ENCODE results near the gene PAFAH1B1. TPM values are rescaled to one million over a fixed set of nuclear protein-coding genes. Genes with fewer than 3 reads are reported as not detected.

The PAFAH1B1 gene
- total and polyA plus RNA-seq, 11 donors: 32.6 to 154 (median 118) TPM

GRCh38 chr17:2635241-2635640 lies 41.8 kb downstream of the PAFAH1B1 start:
- WGBS, 4 donors: 89 to 96% (median 92%) methylated on average over 3 of the region's 3 CpGs
- H3K9me3 ChIP-seq: no peaks in the 10 kb centered on the region
- intact Hi-C loops (cut with DNase I): no loop called here
- DNase-seq: no peak
- H3K36me3 ChIP-seq: peaks cover 0 to 48% (median 28%) of the 10 kb centered on the region in 9 donors
- H3K4me1 ChIP-seq: peaks cover 0 to 57% (median 30%) of the 10 kb centered on the region in 12 donors
- no peak for TF ChIP-seq POLR2A (IDR thresholded peaks at IDR 0.05)
- no peak for TF ChIP-seq CTCF (IDR thresholded peaks at IDR 0.05)
- H3K27ac ChIP-seq: no peak overlapping the region
- ATAC-seq: no peak
- H3K27me3 ChIP-seq: no peaks in the 10 kb centered on the region
- H3K4me3 ChIP-seq: no peak overlapping the region

GRCh38 chr17:2635675-2636074 lies 42.2 kb downstream of the PAFAH1B1 start:
- no peak overlapping the region for H3K4me3 ChIP-seq
- no peak for DNase-seq
- H3K27ac ChIP-seq: no peak overlapping the region
- no peaks in the 10 kb centered on the region for H3K27me3 ChIP-seq
- H3K9me3 ChIP-seq: no peaks in the 10 kb centered on the region
- H3K4me1 ChIP-seq: peaks cover 0 to 54% (median 27%) of the 10 kb centered on the region in 12 donors
- no peak for TF ChIP-seq CTCF (IDR thresholded peaks at IDR 0.05)
- TF ChIP-seq POLR2A (IDR thresholded peaks at IDR 0.05): no peak
- ATAC-seq: no peak
- 55 to 72% (median 64%) methylated on average over 2 of the region's 2 CpGs for WGBS, 4 donors
- intact Hi-C loops (cut with DNase I): no loop called here
- peaks cover 0 to 52% (median 32%) of the 10 kb centered on the region in 9 donors for H3K36me3 ChIP-seq

GRCh38 chr17:2636169-2636930 lies 42.9 kb downstream of the PAFAH1B1 start:
- no peak for DNase-seq
- 90 to 93% (median 92%) methylated on average over 13 of the region's 13 CpGs for WGBS, 4 donors
- no peak overlapping the region for H3K27ac ChIP-seq
- ATAC-seq: no peak
- H3K36me3 ChIP-seq: peaks cover 0 to 58% (median 39%) of the 10 kb centered on the region in 9 donors
- intact Hi-C loops (cut with DNase I): no loop called here
- H3K27me3 ChIP-seq: no peaks in the 10 kb centered on the region
- no peak overlapping the region for H3K4me3 ChIP-seq
- TF ChIP-seq CTCF (IDR thresholded peaks at IDR 0.05) (no peak), POLR2A (IDR thresholded peaks at IDR 0.05) (no peak)
- H3K9me3 ChIP-seq: no peaks in the 10 kb centered on the region
- peaks cover 0 to 47% (median 20%) of the 10 kb centered on the region in 12 donors for H3K4me1 ChIP-seq

- H3K4me3 ChIP-seq: no peak overlapping the region
- no peaks in the 10 kb centered on the region for H3K9me3 ChIP-seq
- DNase-seq: no peak
- WGBS, 4 donors: 84 to 90% (median 88%) methylated on average over 6 of the region's 6 CpGs
- H3K27me3 ChIP-seq: no peaks in the 10 kb centered on the region
- ATAC-seq: no peak
- H3K4me1 ChIP-seq: peaks cover 0 to 39% (median 14%) of the 10 kb centered on the region in 12 donors
- intact Hi-C loops (cut with DNase I): no loop called here
- no peak overlapping the region for H3K27ac ChIP-seq
- H3K36me3 ChIP-seq: peaks cover 0 to 64% (median 47%) of the 10 kb centered on the region in 9 donors
- TF ChIP-seq CTCF (IDR thresholded peaks at IDR 0.05) (no peak), POLR2A (IDR thresholded peaks at IDR 0.05) (no peak)
These were observed 44.0 kb downstream of the PAFAH1B1 start for GRCh38 chr17:2637422-2637821.

Measured in heart left ventricle (tissue), 16 donors.